ENCODE data around the gene RNF8.
"Not testable (repeated sequence)": the region's sequence is repeated elsewhere in the genome, so short reads cannot be mapped to it uniquely, and the experiment has no call there.

Gene RNF8

GRCh38 chr6:37321516-37322415 lies 32.0 kb upstream of the RNF8 start:
- DNase-seq: no peak

- peak; percentile 45 for DNase-seq
Measured at GRCh38 chr6:37323580-37323979, 30.2 kb upstream of the RNF8 start.

DNA sequence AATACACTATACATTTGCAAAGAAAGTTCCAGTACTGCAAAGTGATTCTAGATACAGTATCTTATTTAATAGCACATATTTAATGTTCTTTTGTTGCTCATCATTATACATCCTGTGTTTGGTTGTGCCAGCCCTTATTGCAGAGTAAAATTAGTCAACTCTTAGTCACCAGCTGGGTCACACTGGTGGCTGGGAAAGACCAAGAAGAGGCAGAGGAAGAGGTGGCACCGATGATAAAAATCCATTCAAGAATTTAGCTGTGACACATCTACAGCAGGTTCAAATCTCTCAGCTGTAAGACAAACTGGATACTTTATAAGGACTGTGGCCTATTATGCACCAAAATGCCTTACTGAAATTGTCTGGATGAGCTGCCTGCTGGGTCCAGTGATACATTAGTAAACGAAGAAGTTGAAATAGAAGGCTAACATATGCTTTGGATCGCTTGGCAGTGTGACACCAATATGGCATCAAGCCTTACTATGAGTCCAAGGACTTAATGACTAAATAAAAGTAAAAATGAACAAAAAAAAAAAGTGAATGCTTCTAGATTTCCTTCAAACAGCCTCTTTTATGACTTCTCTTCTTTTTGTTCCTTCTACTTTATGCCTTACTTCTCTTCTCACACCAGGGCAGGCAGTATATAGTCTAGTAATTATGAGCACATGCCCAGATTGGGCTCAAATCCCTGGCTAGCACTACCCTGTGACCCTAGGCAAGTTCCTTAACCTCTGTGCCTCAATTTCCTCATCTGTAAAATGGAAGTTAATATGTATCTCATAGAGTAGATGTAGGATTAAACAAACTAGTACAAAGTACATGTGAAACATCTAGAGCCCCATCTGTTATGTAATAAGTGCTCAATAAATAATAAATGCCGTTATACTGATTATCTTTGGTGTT lies 29.4 kb upstream of the RNF8 start:
- no peak for DNase-seq

GRCh38 chr6:37330345-37330744 lies 23.4 kb upstream of the RNF8 start:
- not testable (repeated sequence) for DNase-seq

GRCh38 chr6:37331047-37331446 lies 22.7 kb upstream of the RNF8 start:
- no peak for DNase-seq

- no peak for DNase-seq
Measured at GRCh38 chr6:37332894-37333293, 20.9 kb upstream of the RNF8 start.

DNA sequence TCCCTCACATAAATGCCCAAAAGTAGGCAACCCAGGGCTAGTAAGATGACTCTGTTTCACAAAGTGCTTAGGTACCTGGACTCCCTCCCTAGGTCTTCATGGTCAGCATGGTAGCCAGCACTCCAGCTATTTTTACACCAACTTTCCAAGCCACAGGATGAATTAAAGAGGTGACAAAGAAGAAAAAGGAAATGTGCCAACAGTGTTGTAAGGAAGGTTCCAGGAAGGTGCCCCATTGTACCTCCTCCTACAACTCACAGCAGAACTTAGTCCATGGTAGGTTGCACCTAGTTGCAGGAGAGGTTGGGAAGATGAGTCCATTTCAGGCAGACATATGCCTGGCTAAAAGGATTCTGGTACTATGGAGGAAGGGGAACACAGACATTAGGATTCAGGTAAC lies 19.7 kb upstream of the RNF8 start:
- DNase-seq: no peak

GRCh38 chr6:37338317-37338716 lies 15.5 kb upstream of the RNF8 start:
- DNase-seq: not testable (repeated sequence)

DNA sequence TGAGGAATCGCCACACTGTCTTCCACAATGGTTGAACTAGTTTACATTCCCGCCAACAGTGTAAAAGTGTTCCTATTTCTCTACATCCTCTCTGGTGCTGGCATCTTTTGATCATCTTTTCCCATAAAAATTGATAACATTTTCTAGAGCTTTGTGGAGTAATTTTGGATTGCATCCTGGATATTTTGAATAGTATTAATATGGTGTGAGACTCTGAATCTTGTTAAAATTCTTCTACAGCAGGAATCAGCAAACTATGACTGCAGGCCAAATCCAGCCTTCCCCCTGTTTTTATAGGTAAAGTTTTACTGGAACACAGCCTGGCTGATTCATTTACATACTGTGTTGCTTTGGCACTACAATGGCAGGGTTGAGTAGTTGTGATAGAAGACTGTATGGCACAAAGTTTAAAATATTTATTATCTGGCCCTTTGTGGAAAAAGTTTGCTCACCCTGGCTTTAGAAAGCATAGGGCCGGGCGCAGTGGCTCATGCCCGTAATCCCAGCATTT lies 15.0 kb upstream of the RNF8 start:
- DNase-seq: no peak

- no peak for DNase-seq
Measured at GRCh38 chr6:37339741-37340638, 13.8 kb upstream of the RNF8 start.

DNA sequence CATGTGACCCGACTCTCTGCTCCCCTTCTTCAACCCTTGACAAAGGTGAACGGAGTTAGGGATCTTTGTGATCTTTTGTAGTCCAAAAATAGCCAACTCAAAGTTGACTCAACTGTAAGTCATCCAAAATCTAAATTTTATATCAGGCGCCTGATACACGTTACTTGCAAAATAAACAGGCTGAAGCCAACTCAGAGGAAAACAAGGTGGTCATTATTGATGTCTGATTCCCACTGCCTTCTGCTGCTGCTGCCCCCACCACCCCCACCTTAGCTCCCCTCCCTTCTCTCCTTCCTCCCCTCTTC lies 13.2 kb upstream of the RNF8 start:
- no peak for DNase-seq

- no peak for DNase-seq
Measured at GRCh38 chr6:37343248-37343647, 10.5 kb upstream of the RNF8 start.

- no peak for DNase-seq
Measured at GRCh38 chr6:37344308-37344707, 9.5 kb upstream of the RNF8 start.

- not testable (repeated sequence) for DNase-seq
Measured at GRCh38 chr6:37345804-37346203, 8.0 kb upstream of the RNF8 start.

GRCh38 chr6:37347177-37347576 lies 6.6 kb upstream of the RNF8 start:
- no peak for DNase-seq

- DNase-seq: no peak
Measured at GRCh38 chr6:37347670-37348111, 6.1 kb upstream of the RNF8 start.

- DNase-seq: no peak
Measured at GRCh38 chr6:37351027-37351426, 2.8 kb upstream of the RNF8 start.

DNA sequence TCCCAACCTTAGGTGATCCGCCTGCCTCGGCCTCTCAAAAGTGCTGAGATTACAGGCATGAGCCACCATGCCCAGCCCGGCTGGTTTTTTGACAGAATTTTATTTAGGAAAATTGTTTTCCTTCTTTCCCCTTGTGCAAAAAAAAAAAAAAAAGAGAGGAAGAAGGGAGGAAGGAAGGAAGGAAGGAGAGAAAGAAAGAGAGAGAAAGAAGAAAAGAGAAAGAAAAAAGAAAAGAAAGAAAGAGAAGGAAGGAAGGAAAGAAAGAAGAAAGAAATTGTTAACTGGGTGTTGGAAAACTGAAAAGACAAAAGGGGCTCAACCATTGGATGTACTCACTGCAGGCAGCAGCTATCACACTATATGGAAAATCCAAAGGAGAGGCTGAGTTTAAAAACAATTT lies 1.4 kb upstream of the RNF8 start:
- no peak for DNase-seq

GRCh38 chr6:37354526-37355384 lies 972 bp downstream of the RNF8 start:
- DNase-seq: peak; percentile 17

- DNase-seq: no peak
Measured at GRCh38 chr6:37357288-37357687, 3.5 kb downstream of the RNF8 start.

DNA sequence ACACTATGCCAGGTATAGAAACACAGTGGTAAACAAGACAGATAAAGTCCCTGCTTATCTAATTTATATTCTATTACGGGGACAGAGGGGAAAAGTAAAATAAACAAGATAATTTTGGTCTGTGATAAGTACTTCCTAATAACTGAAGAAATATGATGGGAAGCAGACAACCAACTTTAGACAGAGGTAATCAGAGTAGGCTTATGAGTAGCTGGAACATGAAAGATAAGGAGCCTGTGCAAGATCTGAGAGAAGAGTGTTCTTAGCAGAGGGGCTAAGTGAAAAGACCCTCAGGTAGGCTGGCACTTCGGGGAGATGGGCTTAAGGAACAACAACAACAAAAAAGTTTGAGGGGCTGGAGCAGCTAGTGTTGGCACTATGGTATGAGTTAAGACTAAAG lies 4.1 kb downstream of the RNF8 start:
- no peak for DNase-seq

- DNase-seq: no peak
Measured at GRCh38 chr6:37359039-37359438, 5.3 kb downstream of the RNF8 start.
